ENCODE results near the gene NELFB.

NELFB gene

GRCh38 chr9:137264067-137264466 lies 8.9 kb downstream of the NELFB start:
- Histone ChIP-seq H3K27ac (no peak overlapping the region), H3K4me3 (no peak overlapping the region)
- no peak for DNase-seq (ENCODE audit: low spot score)
- TF ChIP-seq CTCF (IDR thresholded peaks at IDR 0.05): no peak

- H3K4me3 ChIP-seq: no peak overlapping the region
- DNase-seq (ENCODE audit: low spot score): no peak
- TF ChIP-seq CTCF (IDR thresholded peaks at IDR 0.05): no peak
- no peak overlapping the region for H3K27ac ChIP-seq
Observed at GRCh38 chr9:137265496-137266161, 10.5 kb downstream of the NELFB start.

- Histone ChIP-seq H3K4me3 (no peak overlapping the region), H3K27ac (no peak overlapping the region)
- no peak for DNase-seq (ENCODE audit: low spot score)
- TF ChIP-seq CTCF (IDR thresholded peaks at IDR 0.05): no peak
Observed at GRCh38 chr9:137266162-137266527, 11.0 kb downstream of the NELFB start.

GRCh38 chr9:137266585-137267453 lies 11.7 kb downstream of the NELFB start:
- Histone ChIP-seq H3K27ac (no peak overlapping the region), H3K4me3 (no peak overlapping the region)
- DNase-seq (ENCODE audit: low spot score): no peak
- TF ChIP-seq CTCF (IDR thresholded peaks at IDR 0.05): no peak

GRCh38 chr9:137267933-137268355 lies 12.8 kb downstream of the NELFB start:
- H3K27ac ChIP-seq: peak overlapping the region; percentile 21 to 77
- DNase-seq (ENCODE audit: low spot score): no peak
- no peak overlapping the region for H3K4me3 ChIP-seq
- TF ChIP-seq CTCF (IDR thresholded peaks at IDR 0.05): no peak

GRCh38 chr9:137268538-137269201 lies 13.5 kb downstream of the NELFB start:
- Histone ChIP-seq H3K27ac (peak overlapping the region; percentile 21 to 77), H3K4me3 (peak overlapping the region; percentile 7)
- no peak for DNase-seq (ENCODE audit: low spot score)

More at GRCh38 chr9:137268538-137269201, 13.5 kb downstream of the NELFB start:
- TF ChIP-seq CTCF (IDR thresholded peaks at IDR 0.05): no peak

Data from coronary artery (tissue), 2 donors.